ENCODE results near the gene ZNF124. TPM values are rescaled to one million over a fixed set of nuclear protein-coding genes. Genes with fewer than 3 reads are reported as not detected.
"Not testable (repeated sequence)": the region's sequence is repeated elsewhere in the genome, so short reads cannot be mapped to it uniquely, and the experiment has no call there.

ZNF124 gene
- polyA plus RNA-seq, 1 donor from 2014 or later: 23.6 TPM

DNA sequence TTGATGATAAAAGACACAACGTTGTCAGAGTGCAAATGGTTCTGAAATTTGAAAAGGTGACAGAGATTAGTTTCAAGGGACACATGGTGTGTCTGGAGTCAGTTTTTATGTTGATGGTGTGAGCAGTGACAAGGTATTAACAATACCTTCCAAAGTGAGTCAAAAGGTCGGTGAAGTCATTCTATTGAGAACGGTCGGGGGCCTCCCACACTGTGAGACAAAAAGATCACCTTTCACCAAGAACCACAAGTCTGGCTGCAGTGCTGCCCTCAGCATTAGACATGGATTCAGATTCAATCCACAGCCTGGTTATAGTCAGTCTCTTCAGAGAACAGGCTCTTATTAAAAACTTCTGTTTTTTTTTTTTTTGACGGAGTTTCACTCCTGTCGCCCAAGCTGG is 26.5 kb downstream of the ZNF124 start:
- H3K9ac ChIP-seq (ENCODE audit: low read length): no peak overlapping the region
- no peaks in the 10 kb centered on the region for H3K27me3 ChIP-seq (ENCODE audit: insufficient read depth, low read depth, low read length)
- TF ChIP-seq EZH2 (IDR thresholded peaks at IDR 0.05; ENCODE audit: borderline replicate concordance, insufficient read depth, low read length, poor library complexity, severe bottlenecking) (no peak), TAF1 (IDR thresholded peaks at IDR 0.05; ENCODE audit: low read depth) (no peak), POLR2AphosphoS5 (IDR thresholded peaks at IDR 0.05) (no peak)
- H3K9me2 ChIP-seq (ENCODE audit: insufficient read depth, low read length): no peaks in the 10 kb centered on the region
- no peak overlapping the region for H2AFZ ChIP-seq (ENCODE audit: low read depth, low read length)
- no peaks in the 10 kb centered on the region for H3F3A ChIP-seq (ENCODE audit: insufficient read depth, low read length, poor library complexity, severe bottlenecking)
- no peaks in the 10 kb centered on the region for H3K79me2 ChIP-seq (replicated peaks; ENCODE audit: insufficient read depth, low read length)
- no peaks in the 10 kb centered on the region for H4K20me1 ChIP-seq (ENCODE audit: insufficient read depth)
- H3K36me3 ChIP-seq (ENCODE audit: insufficient read depth, low read length): peaks cover 19% of the 10 kb centered on the region
- H3K9me3 ChIP-seq (ENCODE audit: low read length): peaks cover 18% of the 10 kb centered on the region
- no peak overlapping the region for H3K4me3 ChIP-seq (ENCODE audit: low read length)
- H3K27ac ChIP-seq (ENCODE audit: low read length): no peak overlapping the region
- no peak overlapping the region for H3K4me2 ChIP-seq (ENCODE audit: low read length)

DNA sequence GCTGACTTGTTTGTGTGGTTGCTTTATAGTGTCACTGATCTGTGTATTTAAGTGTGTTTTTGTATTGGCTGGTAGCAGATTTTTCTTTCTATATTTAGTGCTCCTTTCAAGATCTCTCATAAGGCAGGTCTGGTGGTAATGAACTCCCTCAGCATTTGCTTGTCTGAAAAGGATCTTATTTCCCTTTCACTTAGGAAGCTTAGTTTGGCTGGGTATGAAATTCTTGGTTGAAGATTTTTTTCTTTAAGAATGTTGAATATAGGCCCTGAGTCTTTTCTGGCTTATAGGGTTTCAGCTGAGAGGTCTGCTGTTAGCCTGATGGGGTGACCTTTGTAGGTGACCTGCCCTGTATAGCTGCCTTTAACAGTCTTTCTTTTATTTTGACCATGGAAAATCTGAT is 32.3 kb downstream of the ZNF124 start:
- not testable (repeated sequence) for H3K27me3 ChIP-seq (ENCODE audit: insufficient read depth, low read depth, low read length); H2AFZ ChIP-seq (ENCODE audit: low read depth, low read length); H3K9me2 ChIP-seq (ENCODE audit: insufficient read depth, low read length); H3K4me3 ChIP-seq (ENCODE audit: low read length); H3K9ac ChIP-seq (ENCODE audit: low read length); H4K20me1 ChIP-seq (ENCODE audit: insufficient read depth); H3K79me2 ChIP-seq (replicated peaks; ENCODE audit: insufficient read depth, low read length); H3K36me3 ChIP-seq (ENCODE audit: insufficient read depth, low read length); H3K4me2 ChIP-seq (ENCODE audit: low read length); H3K27ac ChIP-seq (ENCODE audit: low read length); H3F3A ChIP-seq (ENCODE audit: insufficient read depth, low read length, poor library complexity, severe bottlenecking)
- peaks cover 23% of the 10 kb centered on the region for H3K9me3 ChIP-seq (ENCODE audit: low read length)

DNA sequence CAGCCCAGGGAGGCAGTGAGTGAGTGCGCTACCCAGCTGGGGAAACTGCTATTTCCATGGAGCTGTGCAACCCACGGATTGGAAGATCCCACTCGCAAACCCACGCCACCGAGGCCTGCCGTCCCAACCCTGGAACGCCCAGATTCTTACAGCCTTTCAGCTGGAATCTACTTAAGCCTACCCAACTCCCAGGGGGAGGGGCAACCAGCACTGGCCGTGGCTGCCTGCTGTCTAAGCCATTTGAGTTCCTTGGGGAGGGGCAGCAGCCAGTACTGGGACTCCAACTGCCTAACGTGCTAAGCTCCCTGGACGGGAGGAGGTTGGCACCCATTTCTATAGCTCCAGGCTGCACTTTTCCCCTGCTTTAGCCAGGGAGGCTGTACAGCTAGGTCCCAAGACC is 40.6 kb downstream of the ZNF124 start:
- Histone ChIP-seq H3K9me2 (ENCODE audit: insufficient read depth, low read length) (no peaks in the 10 kb centered on the region), H3K79me2 (replicated peaks; ENCODE audit: insufficient read depth, low read length) (peaks cover 4% of the 10 kb centered on the region), H3K9ac (ENCODE audit: low read length) (no peak overlapping the region), H3K4me3 (ENCODE audit: low read length) (no peak overlapping the region), H3K27ac (ENCODE audit: low read length) (no peak overlapping the region), H3K36me3 (ENCODE audit: insufficient read depth, low read length) (peaks cover 6% of the 10 kb centered on the region), H3K9me3 (ENCODE audit: low read length) (peaks cover 12% of the 10 kb centered on the region), H3K4me2 (ENCODE audit: low read length) (no peak overlapping the region), H3K27me3 (ENCODE audit: insufficient read depth, low read depth, low read length) (no peaks in the 10 kb centered on the region), H2AFZ (ENCODE audit: low read depth, low read length) (no peak overlapping the region), H4K20me1 (ENCODE audit: insufficient read depth) (no peaks in the 10 kb centered on the region), H3F3A (ENCODE audit: insufficient read depth, low read length, poor library complexity, severe bottlenecking) (no peaks in the 10 kb centered on the region)
- TF ChIP-seq, protein P1, sequence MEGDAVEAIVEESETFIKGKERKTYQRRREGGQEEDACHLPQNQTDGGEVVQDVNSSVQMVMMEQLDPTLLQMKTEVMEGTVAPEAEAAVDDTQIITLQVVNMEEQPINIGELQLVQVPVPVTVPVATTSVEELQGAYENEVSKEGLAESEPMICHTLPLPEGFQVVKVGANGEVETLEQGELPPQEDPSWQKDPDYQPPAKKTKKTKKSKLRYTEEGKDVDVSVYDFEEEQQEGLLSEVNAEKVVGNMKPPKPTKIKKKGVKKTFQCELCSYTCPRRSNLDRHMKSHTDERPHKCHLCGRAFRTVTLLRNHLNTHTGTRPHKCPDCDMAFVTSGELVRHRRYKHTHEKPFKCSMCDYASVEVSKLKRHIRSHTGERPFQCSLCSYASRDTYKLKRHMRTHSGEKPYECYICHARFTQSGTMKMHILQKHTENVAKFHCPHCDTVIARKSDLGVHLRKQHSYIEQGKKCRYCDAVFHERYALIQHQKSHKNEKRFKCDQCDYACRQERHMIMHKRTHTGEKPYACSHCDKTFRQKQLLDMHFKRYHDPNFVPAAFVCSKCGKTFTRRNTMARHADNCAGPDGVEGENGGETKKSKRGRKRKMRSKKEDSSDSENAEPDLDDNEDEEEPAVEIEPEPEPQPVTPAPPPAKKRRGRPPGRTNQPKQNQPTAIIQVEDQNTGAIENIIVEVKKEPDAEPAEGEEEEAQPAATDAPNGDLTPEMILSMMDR (IDR thresholded peaks at IDR 0.05; ENCODE audit: poor library complexity, severe bottlenecking): no peak
- TF ChIP-seq EP300 (conservative IDR thresholded peaks at IDR 0.05; ENCODE audit: poor library complexity, severe bottlenecking) (no peak), MXI1 (conservative IDR thresholded peaks at IDR 0.05; ENCODE audit: poor library complexity, severe bottlenecking) (no peak), POLR2AphosphoS5 (IDR thresholded peaks at IDR 0.05) (no peak), RAD21 (conservative IDR thresholded peaks at IDR 0.05) (no peak), SMC3 (conservative IDR thresholded peaks at IDR 0.05; ENCODE audit: poor library complexity) (no peak), TAF1 (IDR thresholded peaks at IDR 0.05; ENCODE audit: low read depth) (no peak), EZH2 (IDR thresholded peaks at IDR 0.05; ENCODE audit: borderline replicate concordance, insufficient read depth, low read length, poor library complexity, severe bottlenecking) (no peak)
- TF ChIP-seq, protein P2, sequence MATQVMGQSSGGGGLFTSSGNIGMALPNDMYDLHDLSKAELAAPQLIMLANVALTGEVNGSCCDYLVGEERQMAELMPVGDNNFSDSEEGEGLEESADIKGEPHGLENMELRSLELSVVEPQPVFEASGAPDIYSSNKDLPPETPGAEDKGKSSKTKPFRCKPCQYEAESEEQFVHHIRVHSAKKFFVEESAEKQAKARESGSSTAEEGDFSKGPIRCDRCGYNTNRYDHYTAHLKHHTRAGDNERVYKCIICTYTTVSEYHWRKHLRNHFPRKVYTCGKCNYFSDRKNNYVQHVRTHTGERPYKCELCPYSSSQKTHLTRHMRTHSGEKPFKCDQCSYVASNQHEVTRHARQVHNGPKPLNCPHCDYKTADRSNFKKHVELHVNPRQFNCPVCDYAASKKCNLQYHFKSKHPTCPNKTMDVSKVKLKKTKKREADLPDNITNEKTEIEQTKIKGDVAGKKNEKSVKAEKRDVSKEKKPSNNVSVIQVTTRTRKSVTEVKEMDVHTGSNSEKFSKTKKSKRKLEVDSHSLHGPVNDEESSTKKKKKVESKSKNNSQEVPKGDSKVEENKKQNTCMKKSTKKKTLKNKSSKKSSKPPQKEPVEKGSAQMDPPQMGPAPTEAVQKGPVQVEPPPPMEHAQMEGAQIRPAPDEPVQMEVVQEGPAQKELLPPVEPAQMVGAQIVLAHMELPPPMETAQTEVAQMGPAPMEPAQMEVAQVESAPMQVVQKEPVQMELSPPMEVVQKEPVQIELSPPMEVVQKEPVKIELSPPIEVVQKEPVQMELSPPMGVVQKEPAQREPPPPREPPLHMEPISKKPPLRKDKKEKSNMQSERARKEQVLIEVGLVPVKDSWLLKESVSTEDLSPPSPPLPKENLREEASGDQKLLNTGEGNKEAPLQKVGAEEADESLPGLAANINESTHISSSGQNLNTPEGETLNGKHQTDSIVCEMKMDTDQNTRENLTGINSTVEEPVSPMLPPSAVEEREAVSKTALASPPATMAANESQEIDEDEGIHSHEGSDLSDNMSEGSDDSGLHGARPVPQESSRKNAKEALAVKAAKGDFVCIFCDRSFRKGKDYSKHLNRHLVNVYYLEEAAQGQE (IDR thresholded peaks at IDR 0.05; ENCODE audit: borderline replicate concordance): no peak

DNA sequence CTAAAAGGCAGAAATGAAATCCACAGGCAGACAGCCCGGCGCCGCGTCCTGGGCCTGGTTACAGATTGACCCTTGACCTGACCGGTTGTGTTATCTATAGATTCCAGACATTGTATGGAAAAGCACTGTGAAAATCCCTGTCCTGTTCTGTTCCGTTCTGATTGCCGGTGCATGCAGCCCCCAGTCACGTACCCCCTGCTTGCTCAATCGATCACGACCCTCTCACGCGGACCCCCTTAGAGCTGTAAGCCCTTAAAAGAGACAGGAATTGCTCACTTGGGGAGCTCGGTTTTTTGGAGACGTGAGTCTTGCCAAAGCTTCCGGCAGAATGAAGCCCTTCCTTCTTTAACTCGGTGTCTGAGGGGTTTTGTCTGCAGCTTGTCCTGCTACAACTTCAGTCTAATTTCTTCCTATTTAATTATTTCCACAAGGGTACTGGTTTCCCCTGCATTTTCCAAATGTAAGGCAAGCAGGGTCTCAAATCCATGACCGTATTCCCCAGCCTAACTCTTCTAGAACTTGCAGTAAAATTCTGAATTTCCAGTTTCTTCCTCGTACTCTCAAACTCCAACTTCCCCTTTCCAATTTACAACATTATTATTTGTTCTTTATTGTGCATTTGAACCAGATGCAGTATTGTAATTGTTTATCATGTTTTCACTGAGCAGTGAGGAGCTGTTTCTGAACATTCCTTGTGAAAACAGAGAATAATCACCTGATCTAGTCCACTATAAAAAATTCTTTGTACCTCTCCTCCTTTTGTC is 44.1 kb downstream of the ZNF124 start:
- H3K4me2 ChIP-seq (ENCODE audit: low read length); H3K27ac ChIP-seq (ENCODE audit: low read length); H3K27me3 ChIP-seq (ENCODE audit: insufficient read depth, low read depth, low read length); H3K9me2 ChIP-seq (ENCODE audit: insufficient read depth, low read length); H4K20me1 ChIP-seq (ENCODE audit: insufficient read depth); H3K36me3 ChIP-seq (ENCODE audit: insufficient read depth, low read length); H2AFZ ChIP-seq (ENCODE audit: low read depth, low read length); H3K79me2 ChIP-seq (replicated peaks; ENCODE audit: insufficient read depth, low read length); H3F3A ChIP-seq (ENCODE audit: insufficient read depth, low read length, poor library complexity, severe bottlenecking); H3K9ac ChIP-seq (ENCODE audit: low read length); H3K9me3 ChIP-seq (ENCODE audit: low read length): not testable (repeated sequence)
- H3K4me3 ChIP-seq (ENCODE audit: low read length): peak overlapping the region; percentile 53

DNA sequence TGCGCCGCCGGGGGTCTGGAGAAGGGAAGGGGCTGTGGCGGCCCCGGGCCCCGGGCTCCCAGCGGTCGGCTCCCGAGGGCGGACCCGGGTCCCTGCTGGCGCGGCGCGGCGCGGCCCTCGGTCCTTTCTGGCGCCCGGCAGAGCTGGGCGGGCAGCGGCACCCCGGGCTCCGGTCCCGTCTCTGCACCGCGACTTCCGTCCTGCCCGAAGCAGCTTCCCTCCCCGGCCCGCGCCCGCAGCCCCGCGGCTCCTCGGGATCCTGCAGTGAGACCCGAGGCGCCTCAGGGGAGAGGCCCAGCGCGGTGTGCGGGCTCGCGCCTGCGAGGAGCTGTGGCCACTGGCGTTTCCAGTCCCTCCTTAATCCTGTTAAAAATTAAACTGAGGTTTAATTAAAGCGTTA is 45.2 kb downstream of the ZNF124 start:
- not testable (repeated sequence) for H2AFZ ChIP-seq (ENCODE audit: low read depth, low read length); H3K27me3 ChIP-seq (ENCODE audit: insufficient read depth, low read depth, low read length); H3K27ac ChIP-seq (ENCODE audit: low read length); H4K20me1 ChIP-seq (ENCODE audit: insufficient read depth); H3K9ac ChIP-seq (ENCODE audit: low read length); H3K9me3 ChIP-seq (ENCODE audit: low read length); H3K4me3 ChIP-seq (ENCODE audit: low read length); H3K79me2 ChIP-seq (replicated peaks; ENCODE audit: insufficient read depth, low read length); H3K36me3 ChIP-seq (ENCODE audit: insufficient read depth, low read length); H3K4me2 ChIP-seq (ENCODE audit: low read length); H3F3A ChIP-seq (ENCODE audit: insufficient read depth, low read length, poor library complexity, severe bottlenecking); H3K9me2 ChIP-seq (ENCODE audit: insufficient read depth, low read length)

Measured in neural cell (in vitro differentiated cells).